Caco-2 (cell line): ENCODE data around the gene TBX10. TPM values are rescaled to one million over a fixed set of nuclear protein-coding genes. Genes with fewer than 3 reads are reported as not detected.
"Not testable (repeated sequence)": the region's sequence is repeated elsewhere in the genome, so short reads cannot be mapped to it uniquely, and the experiment has no call there.

Experiments
- BruUV-seq: library from RNA; stranded (reverse); fragments of 400-500 nt; replicated peaks from 2 replicates; lab custom pipeline; 2021; lab: Mats Ljungman, UMichigan
- CTCF ChIA-PET: fragments of 300-600 bp; sonication (Branson Sonifier 250); formaldehyde crosslinking; loops from one replicate; lab custom pipeline; 2022; ENCODE audit warnings: antibody characterized with exemption; lab: Charles Lee
- POLR2A ChIA-PET: fragments of 300-600 bp; sonication (Branson Sonifier 250); formaldehyde crosslinking; loops from one replicate; lab custom pipeline; 2022; ENCODE audit warnings: antibody characterized with exemption; lab: Charles Lee
- DNase-seq, 2 experiments: peaks; one replicate each; pipeline versions ENCODE4 v3.0.0 to v3.0.0-alpha.2; 2020 to 2022
- H3K27me3 ChIP-seq: replicated peaks from 2 replicates; pipeline ENCODE4 v1.6.0; 2011; ENCODE audit warnings: low read length; ENCODE audit not compliant: control insufficient read depth, insufficient read depth
- H3K36me3 ChIP-seq: 2 replicates; pipeline ENCODE4 v1.5.1; 2011; ENCODE audit warnings: low read length; ENCODE audit not compliant: control insufficient read depth, insufficient read depth
- H3K4me1 ChIP-seq: fragments of 250-450 bp; sonication (Bioruptor Pico); 2 replicates; pipeline ENCODE4 v1.5.1; 2020; ENCODE audit warnings: mild to moderate bottlenecking
- H3K4me3 ChIP-seq: 2 replicates; pipeline ENCODE4 v1.5.1; 2011; ENCODE audit warnings: low read depth, mild to moderate bottlenecking, control low read depth, low read length
- H3K9me3 ChIP-seq: fragments of 250-450 bp; sonication (Bioruptor Pico); 2 replicates; pipeline ENCODE4 v1.5.1; 2020; ENCODE audit warnings: mild to moderate bottlenecking, moderate library complexity
- H3K27ac Mint-ChIP-seq: one replicate; pipeline ENCODE4 v1.8.0; 2022; ENCODE audit warnings: mixed read lengths; ENCODE audit not compliant: unreplicated experiment
- H3K27me3 Mint-ChIP-seq: one replicate; pipeline ENCODE4 v1.8.0; 2022; ENCODE audit warnings: mixed read lengths; ENCODE audit not compliant: insufficient read depth, unreplicated experiment
- H3K36me3 Mint-ChIP-seq: one replicate; pipeline ENCODE4 v1.8.0; 2022; ENCODE audit warnings: mild to moderate bottlenecking, mixed read lengths; ENCODE audit not compliant: insufficient read depth, unreplicated experiment
- H3K4me1 Mint-ChIP-seq: one replicate; pipeline ENCODE4 v1.8.0; 2022; ENCODE audit warnings: low read depth, mixed read lengths; ENCODE audit not compliant: unreplicated experiment
- H3K4me3 Mint-ChIP-seq: one replicate; pipeline ENCODE4 v1.8.0; 2022; ENCODE audit warnings: mild to moderate bottlenecking, moderate library complexity, mixed read lengths; ENCODE audit not compliant: unreplicated experiment
- H3K9me3 Mint-ChIP-seq: one replicate; pipeline ENCODE4 v1.8.0; 2022; ENCODE audit warnings: mixed read lengths; ENCODE audit not compliant: unreplicated experiment
- intact Hi-C: fragments of 100-400 bp; cut with micrococcal nuclease; formaldehyde crosslinking; loops from one replicate; pipeline ENCODE4 v1.10.0; 2022; ENCODE audit not compliant: unreplicated experiment
- total RNA-seq: library from RNA; stranded (reverse); gene quantifications from 2 replicates; pipeline ENCODE4 v1.2.3, GENCODE V29; 2022
- TF ChIP-seq, protein P1 (sequence below), 2 experiments: fragments of 200-600 bp in 1 of 2; IDR thresholded peaks; 1 replicate in 1 of 2; 2 replicates in 1 of 2; pipeline versions ENCODE4 v1.5.1 to v1.8.0; 2011 to 2022; ENCODE audit warnings: antibody characterized with exemption in 1 of 2, control low read depth in 1 of 2, inconsistent platforms in 1 of 2, low read depth in 1 of 2, low read length in 1 of 2, mild to moderate bottlenecking in 1 of 2, moderate library complexity in 1 of 2; ENCODE audit not compliant: insufficient read depth in 1 of 2, severe bottlenecking in 1 of 2, unreplicated experiment in 1 of 2

The TBX10 gene
- total RNA-seq, 1 experiment from 2014 or later: not detected

DNA sequence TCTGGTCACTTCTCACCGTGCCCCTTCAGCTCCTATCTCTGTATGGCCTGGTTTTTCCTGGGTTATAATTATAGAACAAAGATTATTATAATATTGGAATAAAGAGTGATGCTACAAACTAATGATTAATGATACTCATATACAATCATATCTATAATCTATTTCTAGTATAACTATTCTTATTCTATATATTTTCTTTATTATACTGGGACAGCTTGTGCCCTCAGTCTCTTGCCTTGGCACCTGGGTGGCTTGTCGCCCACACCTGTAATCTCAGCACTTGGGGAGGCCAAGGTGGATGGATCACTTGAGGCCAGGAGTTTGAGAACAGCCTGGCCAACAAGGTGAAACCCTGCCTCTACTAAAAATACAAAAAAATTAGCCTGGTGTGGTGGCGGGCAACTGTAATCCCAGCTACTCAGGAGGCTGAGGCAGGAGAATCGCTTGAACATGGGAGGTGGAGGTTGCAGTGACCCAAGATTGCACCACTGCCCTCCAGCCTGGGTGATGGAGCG lies 20.1 kb upstream of the TBX10 start:
- H3K4me1 ChIP-seq, H3K36me3 Mint-ChIP-seq, H3K36me3 ChIP-seq, H3K27ac Mint-ChIP-seq, H3K4me3 ChIP-seq, H3K4me1 Mint-ChIP-seq, H3K27me3 Mint-ChIP-seq, BruUV-seq, H3K27me3 ChIP-seq, H3K4me3 Mint-ChIP-seq: not testable (repeated sequence)
- peaks cover 24% of the 10 kb centered on the region for H3K9me3 ChIP-seq
- peaks cover 10% of the 10 kb centered on the region for H3K9me3 Mint-ChIP-seq
- DNase-seq: peak in 1 of 2 experiments; percentile 16
- ChIA-PET CTCF (interaction anchor here (0.6 to 3.4 kb wide), 17 partner anchors 8 to 146 kb away, joined by 3 to 51 read pairs (median 4); partner anchors contain the start of genes ACY3 and NUDT8), POLR2A (interaction anchor here (0.6 kb wide), 1 partner anchor 30 kb away, joined by 3 read pairs; no protein-coding TSS in a partner anchor)
- intact Hi-C loops: loop anchor here (1.0 to 5.0 kb wide), 4 partner anchors 19 to 138 kb away; no protein-coding TSS in a partner anchor

DNA sequence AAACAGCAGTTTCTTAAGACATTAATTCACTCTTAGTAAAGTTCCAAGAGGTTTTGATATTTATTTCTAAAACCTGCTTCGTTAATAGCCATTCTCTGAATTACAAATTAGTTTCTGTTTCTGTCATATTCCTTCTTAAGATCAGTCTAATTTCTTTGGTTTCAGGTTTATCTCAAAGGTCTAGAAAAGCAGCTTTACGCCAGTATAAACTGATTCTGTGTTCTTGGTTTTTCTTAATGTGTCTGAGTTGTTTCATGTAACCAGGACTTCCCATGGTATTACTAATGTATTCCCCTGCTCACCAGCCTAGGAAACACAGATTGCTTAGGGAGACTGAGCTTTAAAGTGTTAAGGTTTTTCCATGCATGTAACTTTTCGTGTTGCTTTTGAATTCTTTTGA lies 17.7 kb upstream of the TBX10 start:
- Mint-ChIP-seq H3K27me3 (no peaks in the 10 kb centered on the region), H3K36me3 (no peaks in the 10 kb centered on the region), H3K9me3 (peaks cover 17% of the 10 kb centered on the region), H3K4me3 (no peak overlapping the region), H3K27ac (no peak overlapping the region), H3K4me1 (peaks cover 6% of the 10 kb centered on the region)
- intact Hi-C loops: loop anchor here (5.0 kb wide), 1 partner anchor 140 kb away; no protein-coding TSS in a partner anchor
- no peak overlapping the region for H3K4me3 ChIP-seq
- no peaks in the 10 kb centered on the region for H3K4me1 ChIP-seq
- BruUV-seq: no TSS peak
- H3K36me3 ChIP-seq: no peaks in the 10 kb centered on the region
- POLR2A ChIA-PET: no interaction called here
- CTCF ChIA-PET: interaction anchor here (1.0 to 1.6 kb wide), 2 partner anchors 10 to 27 kb away, joined by 3 to 10 read pairs; partner anchors contain the start of gene NUDT8
- DNase-seq: no peak
- H3K9me3 ChIP-seq: peaks cover 24% of the 10 kb centered on the region
- TF ChIP-seq, protein P1, sequence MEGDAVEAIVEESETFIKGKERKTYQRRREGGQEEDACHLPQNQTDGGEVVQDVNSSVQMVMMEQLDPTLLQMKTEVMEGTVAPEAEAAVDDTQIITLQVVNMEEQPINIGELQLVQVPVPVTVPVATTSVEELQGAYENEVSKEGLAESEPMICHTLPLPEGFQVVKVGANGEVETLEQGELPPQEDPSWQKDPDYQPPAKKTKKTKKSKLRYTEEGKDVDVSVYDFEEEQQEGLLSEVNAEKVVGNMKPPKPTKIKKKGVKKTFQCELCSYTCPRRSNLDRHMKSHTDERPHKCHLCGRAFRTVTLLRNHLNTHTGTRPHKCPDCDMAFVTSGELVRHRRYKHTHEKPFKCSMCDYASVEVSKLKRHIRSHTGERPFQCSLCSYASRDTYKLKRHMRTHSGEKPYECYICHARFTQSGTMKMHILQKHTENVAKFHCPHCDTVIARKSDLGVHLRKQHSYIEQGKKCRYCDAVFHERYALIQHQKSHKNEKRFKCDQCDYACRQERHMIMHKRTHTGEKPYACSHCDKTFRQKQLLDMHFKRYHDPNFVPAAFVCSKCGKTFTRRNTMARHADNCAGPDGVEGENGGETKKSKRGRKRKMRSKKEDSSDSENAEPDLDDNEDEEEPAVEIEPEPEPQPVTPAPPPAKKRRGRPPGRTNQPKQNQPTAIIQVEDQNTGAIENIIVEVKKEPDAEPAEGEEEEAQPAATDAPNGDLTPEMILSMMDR (IDR thresholded peaks at IDR 0.05; ENCODE audit: insufficient read depth in 1 of 2, low read depth in 1 of 2, low read length in 1 of 2, severe bottlenecking in 1 of 2, unreplicated experiment in 1 of 2): no peak
- no peaks in the 10 kb centered on the region for H3K27me3 ChIP-seq

DNA sequence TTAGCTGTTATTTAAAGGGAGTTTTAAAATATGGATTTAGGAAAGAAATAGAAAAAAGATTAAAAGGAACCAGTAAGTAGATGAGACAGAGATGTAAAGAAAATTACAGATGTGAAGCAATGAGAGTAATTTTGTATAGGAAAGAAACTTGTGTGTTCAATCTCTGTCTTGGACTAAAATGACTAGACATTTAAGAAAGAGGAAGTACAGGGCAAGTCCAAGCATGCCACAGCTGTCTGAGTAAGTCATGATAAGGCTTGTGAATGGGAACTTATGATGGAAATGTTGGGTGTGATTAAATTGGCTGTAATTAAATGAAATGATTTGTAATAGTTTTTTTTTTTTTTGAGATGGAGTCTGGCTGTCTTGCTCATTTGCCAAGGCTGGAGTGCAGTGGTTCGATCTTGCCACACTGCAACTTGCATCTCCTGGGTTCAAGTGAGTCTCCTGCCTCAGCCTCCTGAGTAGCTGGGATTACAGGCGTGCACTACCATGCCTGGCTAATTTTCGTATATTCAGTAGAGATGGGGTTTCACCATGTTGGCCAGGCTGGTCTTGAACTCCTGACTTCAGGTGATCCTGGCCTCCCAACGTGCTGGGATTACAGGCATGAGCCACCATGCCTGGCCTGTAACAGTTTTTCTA lies 16.8 kb upstream of the TBX10 start:
- CTCF ChIA-PET: interaction anchor here (0.6 to 1.6 kb wide), 3 partner anchors 26 to 148 kb away, joined by 3 to 10 read pairs (median 4); partner anchors contain the start of gene NUDT8
- H3K4me1 Mint-ChIP-seq: peaks cover 8% of the 10 kb centered on the region
- DNase-seq: peak in 1 of 2 experiments; percentile 8
- H3K27me3 ChIP-seq: no peaks in the 10 kb centered on the region
- TF ChIP-seq, protein P1 (IDR thresholded peaks at IDR 0.05; ENCODE audit: insufficient read depth in 1 of 2, low read depth in 1 of 2, low read length in 1 of 2, severe bottlenecking in 1 of 2, unreplicated experiment in 1 of 2): no peak
- no peak overlapping the region for H3K4me3 ChIP-seq
- H3K4me1 ChIP-seq: no peaks in the 10 kb centered on the region
- no peaks in the 10 kb centered on the region for H3K36me3 ChIP-seq
- POLR2A ChIA-PET: no interaction called here
- H3K27me3 Mint-ChIP-seq: no peaks in the 10 kb centered on the region
- intact Hi-C loops: loop anchor here (5.0 kb wide), 1 partner anchor 141 kb away; no protein-coding TSS in a partner anchor
- H3K9me3 Mint-ChIP-seq: peaks cover 19% of the 10 kb centered on the region
- BruUV-seq: no TSS peak
- H3K36me3 Mint-ChIP-seq: no peaks in the 10 kb centered on the region
- no peak overlapping the region for H3K27ac Mint-ChIP-seq
- peaks cover 24% of the 10 kb centered on the region for H3K9me3 ChIP-seq
- no peak overlapping the region for H3K4me3 Mint-ChIP-seq
